Measurements from ENCODE around the gene CEP170. TPM values are rescaled to one million over a fixed set of nuclear protein-coding genes. Genes with fewer than 3 reads are reported as not detected.

Gene CEP170
- polyA plus RNA-seq, 1 donor (not counting 4 experiments of a cell fraction or from before 2014, with no cell fraction given) = 40.5 TPM

DNA sequence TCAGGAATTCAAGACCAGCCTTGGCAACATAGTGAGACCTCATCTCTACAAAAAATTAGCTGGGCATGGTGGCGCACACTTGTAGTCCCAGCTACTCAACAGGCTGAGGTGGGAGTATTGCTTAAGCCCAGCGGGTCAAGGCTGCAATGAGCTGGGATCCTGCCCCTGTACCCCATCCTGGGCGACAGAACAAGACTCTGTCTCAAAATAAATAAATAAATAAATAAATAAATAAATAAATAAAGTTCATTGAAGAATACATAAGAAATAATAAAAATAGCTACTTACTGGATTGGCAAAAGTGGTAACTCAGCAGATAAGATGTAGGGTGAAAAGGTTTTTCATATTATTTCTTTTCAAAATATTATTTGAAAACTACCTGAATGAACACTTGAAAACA is 5.9 kb downstream of the CEP170 start:
- no peaks in the 10 kb centered on the region for H4K20me1 ChIP-seq (ENCODE audit: control insufficient read depth, extremely low read depth, insufficient read depth, low read length)
- no peaks in the 10 kb centered on the region for H3K27me3 ChIP-seq (ENCODE audit: control insufficient read depth, extremely low read depth, insufficient read depth, low read length)
- H3K4me1 ChIP-seq (ENCODE audit: control insufficient read depth, extremely low read depth, insufficient read depth, low read length) = peaks cover 7% of the 10 kb centered on the region
- FAIRE-seq = no peak
- H3K9me3 ChIP-seq (ENCODE audit: control insufficient read depth, low read depth, low read length) = no peaks in the 10 kb centered on the region
- dilution Hi-C loops (cut with MboI; ENCODE audit: extremely low pct_ligation_motif_present, low sequenced_read_pairs) = no loop called here
- no peaks in the 10 kb centered on the region for H3K36me3 ChIP-seq (ENCODE audit: control insufficient read depth in 2 of 2, extremely low read depth in 1 of 2, insufficient read depth in 2 of 2, low read length in 2 of 2)
- peaks cover 96% of the 10 kb centered on the region for H3K79me2 ChIP-seq (ENCODE audit: control insufficient read depth, insufficient read depth, low read length)
- no peaks in the 10 kb centered on the region for H3K9me1 ChIP-seq (ENCODE audit: control insufficient read depth, extremely low read depth, insufficient read depth, low read length)
- no peak for DNase-seq (ENCODE audit: low read depth, low spot score)
- H3K4me3 ChIP-seq (ENCODE audit: control insufficient read depth in 2 of 3, extremely low read depth in 1 of 3, insufficient read depth in 2 of 3, low read depth in 1 of 3, low read length in 3 of 3) = no peak overlapping the region
- H3K27ac ChIP-seq (ENCODE audit: control insufficient read depth, insufficient read depth, low read length) = no peak overlapping the region
- no peak overlapping the region for H3K9ac ChIP-seq (ENCODE audit: control insufficient read depth, extremely low read depth, insufficient read depth, low read length)
- H2AFZ ChIP-seq (ENCODE audit: control insufficient read depth, low read length) = no peak overlapping the region
- H3K4me2 ChIP-seq (ENCODE audit: control insufficient read depth, extremely low read depth, insufficient read depth, low read depth, low read length) = no peak overlapping the region
- TF ChIP-seq EZH2 (IDR thresholded peaks at IDR 0.05; ENCODE audit: low read length) = no peak
- TF ChIP-seq, protein P1, sequence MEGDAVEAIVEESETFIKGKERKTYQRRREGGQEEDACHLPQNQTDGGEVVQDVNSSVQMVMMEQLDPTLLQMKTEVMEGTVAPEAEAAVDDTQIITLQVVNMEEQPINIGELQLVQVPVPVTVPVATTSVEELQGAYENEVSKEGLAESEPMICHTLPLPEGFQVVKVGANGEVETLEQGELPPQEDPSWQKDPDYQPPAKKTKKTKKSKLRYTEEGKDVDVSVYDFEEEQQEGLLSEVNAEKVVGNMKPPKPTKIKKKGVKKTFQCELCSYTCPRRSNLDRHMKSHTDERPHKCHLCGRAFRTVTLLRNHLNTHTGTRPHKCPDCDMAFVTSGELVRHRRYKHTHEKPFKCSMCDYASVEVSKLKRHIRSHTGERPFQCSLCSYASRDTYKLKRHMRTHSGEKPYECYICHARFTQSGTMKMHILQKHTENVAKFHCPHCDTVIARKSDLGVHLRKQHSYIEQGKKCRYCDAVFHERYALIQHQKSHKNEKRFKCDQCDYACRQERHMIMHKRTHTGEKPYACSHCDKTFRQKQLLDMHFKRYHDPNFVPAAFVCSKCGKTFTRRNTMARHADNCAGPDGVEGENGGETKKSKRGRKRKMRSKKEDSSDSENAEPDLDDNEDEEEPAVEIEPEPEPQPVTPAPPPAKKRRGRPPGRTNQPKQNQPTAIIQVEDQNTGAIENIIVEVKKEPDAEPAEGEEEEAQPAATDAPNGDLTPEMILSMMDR (optimal IDR thresholded peaks at IDR 0.05 in 1 of 3, IDR thresholded peaks at IDR 0.05 in 1 of 3, conservative IDR thresholded peaks at IDR 0.05 in 1 of 3; ENCODE audit: extremely low read depth in 1 of 3, insufficient read depth in 2 of 3, low read length in 3 of 3) = no peak

GRCh38 chr1:243247901-243248300 is 7.2 kb downstream of the CEP170 start:
- dilution Hi-C loops (cut with MboI; ENCODE audit: extremely low pct_ligation_motif_present, low sequenced_read_pairs) = no loop called here
- DNase-seq (ENCODE audit: low read depth, low spot score) (no peak), FAIRE-seq (no peak)
- Histone ChIP-seq H3K4me3 (ENCODE audit: control insufficient read depth in 2 of 3, extremely low read depth in 1 of 3, insufficient read depth in 2 of 3, low read depth in 1 of 3, low read length in 3 of 3) (no peak overlapping the region), H3K9me1 (ENCODE audit: control insufficient read depth, extremely low read depth, insufficient read depth, low read length) (no peaks in the 10 kb centered on the region), H3K9me3 (ENCODE audit: control insufficient read depth, low read depth, low read length) (no peaks in the 10 kb centered on the region), H4K20me1 (ENCODE audit: control insufficient read depth, extremely low read depth, insufficient read depth, low read length) (no peaks in the 10 kb centered on the region), H3K9ac (ENCODE audit: control insufficient read depth, extremely low read depth, insufficient read depth, low read length) (no peak overlapping the region), H3K27me3 (ENCODE audit: control insufficient read depth, extremely low read depth, insufficient read depth, low read length) (no peaks in the 10 kb centered on the region), H3K36me3 (ENCODE audit: control insufficient read depth in 2 of 2, extremely low read depth in 1 of 2, insufficient read depth in 2 of 2, low read length in 2 of 2) (no peaks in the 10 kb centered on the region), H3K4me2 (ENCODE audit: control insufficient read depth, extremely low read depth, insufficient read depth, low read depth, low read length) (no peak overlapping the region), H3K79me2 (ENCODE audit: control insufficient read depth, insufficient read depth, low read length) (peaks cover 93% of the 10 kb centered on the region), H3K27ac (ENCODE audit: control insufficient read depth, insufficient read depth, low read length) (no peak overlapping the region), H3K4me1 (ENCODE audit: control insufficient read depth, extremely low read depth, insufficient read depth, low read length) (peaks cover 7% of the 10 kb centered on the region), H2AFZ (ENCODE audit: control insufficient read depth, low read length) (no peak overlapping the region)
- no peak for TF ChIP-seq EZH2 (IDR thresholded peaks at IDR 0.05; ENCODE audit: low read length)
- TF ChIP-seq, protein P1 (optimal IDR thresholded peaks at IDR 0.05 in 1 of 3, IDR thresholded peaks at IDR 0.05 in 1 of 3, conservative IDR thresholded peaks at IDR 0.05 in 1 of 3; ENCODE audit: extremely low read depth in 1 of 3, insufficient read depth in 2 of 3, low read length in 3 of 3) = no peak

All from keratinocyte (primary cell).